HepG2 (cell line): ENCODE data around the gene RNU2-63P. TPM values are rescaled to one million over a fixed set of nuclear protein-coding genes. Genes with fewer than 3 reads are reported as not detected.

Experiments used
- ATF1 ChIP-seq: IDR thresholded peaks from 2 replicates; pipeline ENCODE4 v1.6.1; 2016; ENCODE audit warnings: mild to moderate bottlenecking, control low read depth
- GABPB1 ChIP-seq: IDR thresholded peaks from 2 replicates; pipeline ENCODE4 v1.6.1; 2016; ENCODE audit warnings: mild to moderate bottlenecking, missing genetic modification reagents, moderate library complexity, missing compliant biosample characterization
- ISX ChIP-seq: sonication (generic); formaldehyde crosslinking; conservative IDR thresholded peaks from 2 replicates; pipeline ENCODE4 v1.5.0; 2020; ENCODE audit warnings: missing genetic modification reagents
- JDP2 ChIP-seq: sonication (generic); formaldehyde crosslinking; IDR thresholded peaks from 2 replicates; pipeline ENCODE4 v1.8.1; 2022; ENCODE audit warnings: missing genetic modification reagents, borderline replicate concordance
- KDM5A ChIP-seq: fragments of 200-600 bp; sonication (generic); IDR thresholded peaks from 2 replicates; pipeline ENCODE4 v1.7.0; 2018; ENCODE audit warnings: antibody characterized with exemption, mild to moderate bottlenecking, low read length, borderline replicate concordance
- NR3C1 ChIP-seq: sonication (generic); formaldehyde crosslinking; IDR thresholded peaks from 2 replicates; pipeline ENCODE4 v1.4.0; 2020; ENCODE audit warnings: missing genetic modification reagents
- PCBP1 ChIP-seq: fragments of 200-400 bp; formaldehyde crosslinking; IDR thresholded peaks from 2 replicates; pipeline ENCODE4 v1.6.1; 2017; ENCODE audit warnings: mild to moderate bottlenecking, low read depth, low read length, borderline replicate concordance
- PTBP1 ChIP-seq: fragments of 200-400 bp; formaldehyde crosslinking; IDR thresholded peaks from 2 replicates; pipeline ENCODE4 v1.6.1; 2018; ENCODE audit warnings: low read length, low read depth; ENCODE audit not compliant: poor library complexity, severe bottlenecking
- SKIL ChIP-seq: sonication (generic); formaldehyde crosslinking; IDR thresholded peaks from 2 replicates; pipeline ENCODE4 v1.8.0; 2022; ENCODE audit warnings: missing genetic modification reagents, mild to moderate bottlenecking, moderate library complexity, borderline replicate concordance
- SNAPC2 ChIP-seq: sonication (generic); formaldehyde crosslinking; IDR thresholded peaks from 2 replicates; pipeline ENCODE4 v1.8.1; 2022; ENCODE audit warnings: mild to moderate bottlenecking, missing genetic modification reagents
- TP53 ChIP-seq: sonication (generic); formaldehyde crosslinking; conservative IDR thresholded peaks from 2 replicates; pipeline ENCODE4 v1.4.0; 2020; ENCODE audit warnings: missing genetic modification reagents
- U2AF2 ChIP-seq: fragments of 200-400 bp; formaldehyde crosslinking; IDR thresholded peaks from 2 replicates; pipeline ENCODE4 v1.6.1; 2017; ENCODE audit warnings: low read depth, mild to moderate bottlenecking, low read length
- ZBTB37 ChIP-seq: sonication (generic); formaldehyde crosslinking; IDR thresholded peaks from 2 replicates; pipeline ENCODE4 v1.4.0; 2020; ENCODE audit warnings: mild to moderate bottlenecking, missing genetic modification reagents
- ZMAT3 ChIP-seq: sonication (generic); formaldehyde crosslinking; conservative IDR thresholded peaks from 2 replicates; pipeline ENCODE4 v1.7.0; 2021; ENCODE audit warnings: missing genetic modification reagents
- ZNF207 ChIP-seq: fragments of 450-650 bp; IDR thresholded peaks from 2 replicates; pipeline ENCODE4 v1.6.1; 2016; ENCODE audit warnings: antibody characterized with exemption, borderline replicate concordance
- ZNF225 ChIP-seq: sonication (generic); formaldehyde crosslinking; IDR thresholded peaks from 2 replicates; pipeline ENCODE4 v1.4.0; 2020; ENCODE audit warnings: mild to moderate bottlenecking, missing genetic modification reagents
- ZNF280D ChIP-seq: sonication (generic); formaldehyde crosslinking; IDR thresholded peaks from 2 replicates; pipeline ENCODE4 v1.5.1; 2020; ENCODE audit warnings: mild to moderate bottlenecking, missing genetic modification reagents
- ZNF333 ChIP-seq: sonication (generic); formaldehyde crosslinking; IDR thresholded peaks from 2 replicates; pipeline ENCODE4 v1.4.0; 2020; ENCODE audit warnings: mild to moderate bottlenecking, missing genetic modification reagents, borderline replicate concordance
- ZNF354B ChIP-seq: sonication (generic); formaldehyde crosslinking; IDR thresholded peaks from 2 replicates; pipeline ENCODE4 v1.8.0; 2022; ENCODE audit warnings: mild to moderate bottlenecking, missing genetic modification reagents
- ZUFSP ChIP-seq: sonication (generic); formaldehyde crosslinking; IDR thresholded peaks from 2 replicates; pipeline ENCODE4 v1.9.0; 2021; ENCODE audit warnings: missing genetic modification reagents, mild to moderate bottlenecking, borderline replicate concordance
- polyA plus RNA-seq, 8 experiments: library from polyadenylated mRNA; depleted of rRNA in 3 of 8; stranded (reverse) in 7 of 8; unstranded in 1 of 8; fragments of >200 nt; fragmentation: Illumina TruSeq in 4 of 8; extraction: Trizol in 4 of 8; gene quantifications; 2 replicates each; pipeline versions ENCODE4 v1.2.1 to v1.2.3, GENCODE V29; 2011 to 2016; ENCODE audit warnings: low read depth in 4 of 8, missing spikeins in 1 of 8, mixed read lengths in 1 of 8; ENCODE audit not compliant: insufficient read depth in 1 of 8
- total RNA-seq, 5 experiments: library from RNA; depleted of rRNA; stranded (reverse); fragments of >200 nt; fragmentation: Illumina TruSeq; extraction: Trizol; gene quantifications; 2 replicates each; pipeline ENCODE4 v1.2.3, GENCODE V29; 2016; ENCODE audit warnings: low read depth in 1 of 5

Gene RNU2-63P
- total and polyA plus RNA-seq, 2 of the 13 experiments (the other 11 are each of a cell fraction or from before 2014, with no cell fraction given), result 6.8 TPM; not detected in 1

GRCh38 chr2:88055371-88056128, 39.2 kb upstream of the RNU2-63P start, which contains the start of gene KRCC1 (continued):
- TF ChIP-seq SKIL (CRISPR knock-in tag) (0 out of 2 replicates have a peak, but pooled peaks have one; percentile 14), JDP2 (no peak), ATF1 (CRISPR knock-in tag) (no peak), GABPB1 (CRISPR knock-in tag) (peak; percentile 93), ZMAT3 (CRISPR knock-in tag) (peak; percentile 74; the same call in 1 of the 2 replicates), PTBP1 (peak; percentile 75), SNAPC2 (peak; percentile 72; the same call in 1 of the 2 replicates), ZBTB37 (CRISPR knock-in tag) (no peak), NR3C1 (no peak), U2AF2 (no peak), TP53 (0 out of 2 replicates have a peak, but pooled peaks have one; percentile 19), ZUFSP (no peak), ZNF333 (CRISPR knock-in tag) (0 out of 2 replicates have a peak, but pooled peaks have one; percentile 82), ZNF354B (CRISPR knock-in tag) (no peak), ZNF207 (no peak), KDM5A (peak; percentile 71), ZNF280D (CRISPR knock-in tag) (no peak), ISX (CRISPR knock-in tag) (0 out of 2 replicates have a peak, but pooled peaks have one; percentile 38), ZNF225 (peak; percentile 83; the same call in 1 of the 2 replicates), PCBP1 (0 out of 2 replicates have a peak, but pooled peaks have one; percentile 55)
